Keratinocyte (primary cell): ENCODE data around the gene NMRK2. TPM values are rescaled to one million over a fixed set of nuclear protein-coding genes. Genes with fewer than 3 reads are reported as not detected.
"Not testable (repeated sequence)": the region's sequence is repeated elsewhere in the genome, so short reads cannot be mapped to it uniquely, and the experiment has no call there.

Source experiments
- DNase-seq: peaks from one replicate; pipeline ENCODE4 v3.0.0-alpha.2; 2011; ENCODE audit warnings: low read depth, missing footprints, low spot score
- FAIRE-seq: peaks from 2 replicates; lab custom pipeline; 2011; peaks lifted over from hg19 to GRCh38; lab: Jason Lieb, UNC
- H2AFZ ChIP-seq: 2 replicates; pipeline ENCODE4 v1.6.0; 2012; ENCODE audit warnings: low read length, control low read depth, inconsistent platforms; ENCODE audit not compliant: control insufficient read depth
- H3K27ac ChIP-seq: 2 replicates; pipeline ENCODE4 v1.5.1; 2011; ENCODE audit warnings: low read length; ENCODE audit not compliant: control insufficient read depth, insufficient read depth
- H3K27me3 ChIP-seq: 3 replicates; pipeline ENCODE4 v1.6.0; 2011; ENCODE audit warnings: low read length; ENCODE audit not compliant: control insufficient read depth, insufficient read depth; ENCODE audit errors: extremely low read depth
- H3K36me3 ChIP-seq, 2 experiments: 2 replicates in 1 of 2; 3 replicates in 1 of 2; pipeline ENCODE4 v1.5.1; 2011; ENCODE audit warnings: low read length in 2 of 2, mild to moderate bottlenecking in 1 of 2; ENCODE audit not compliant: control insufficient read depth in 2 of 2, insufficient read depth in 2 of 2; ENCODE audit errors: extremely low read depth in 1 of 2
- H3K4me1 ChIP-seq: 3 replicates; pipeline ENCODE4 v1.5.1; 2011; ENCODE audit warnings: low read length; ENCODE audit not compliant: control insufficient read depth, insufficient read depth; ENCODE audit errors: extremely low read depth
- H3K4me2 ChIP-seq: 3 replicates; pipeline ENCODE4 v1.6.0; 2011; ENCODE audit warnings: low read depth, low read length; ENCODE audit not compliant: control insufficient read depth, insufficient read depth; ENCODE audit errors: extremely low read depth
- H3K4me3 ChIP-seq, 3 experiments: fragments of 200-600 bp in 1 of 3; sonication (generic) in 1 of 3; 2 replicates in 2 of 3; 3 replicates in 1 of 3; pipeline ENCODE4 v1.5.1; 2011 to 2016; ENCODE audit warnings: low read length in 3 of 3, mild to moderate bottlenecking in 3 of 3, control low read depth in 2 of 3, inconsistent platforms in 1 of 3, low read depth in 1 of 3, mixed read lengths in 1 of 3, mixed run types in 1 of 3, moderate library complexity in 1 of 3; ENCODE audit not compliant: control insufficient read depth in 2 of 3, insufficient read depth in 2 of 3; ENCODE audit errors: extremely low read depth in 1 of 3
- H3K79me2 ChIP-seq: 2 replicates; pipeline ENCODE4 v1.6.0; 2012; ENCODE audit warnings: low read length; ENCODE audit not compliant: control insufficient read depth, insufficient read depth
- H3K9ac ChIP-seq: 3 replicates; pipeline ENCODE4 v1.6.0; 2011; ENCODE audit warnings: low read length; ENCODE audit not compliant: control insufficient read depth, insufficient read depth; ENCODE audit errors: extremely low read depth
- H3K9me1 ChIP-seq: 3 replicates; pipeline ENCODE4 v1.6.0; 2011; ENCODE audit warnings: low read length; ENCODE audit not compliant: control insufficient read depth, insufficient read depth; ENCODE audit errors: extremely low read depth
- H3K9me3 ChIP-seq: 2 replicates; pipeline ENCODE4 v1.5.1; 2012; ENCODE audit warnings: low read depth, low read length; ENCODE audit not compliant: control insufficient read depth
- H4K20me1 ChIP-seq: 3 replicates; pipeline ENCODE4 v1.6.0; 2011; ENCODE audit warnings: low read length; ENCODE audit not compliant: control insufficient read depth, insufficient read depth; ENCODE audit errors: extremely low read depth
- EZH2 ChIP-seq: IDR thresholded peaks from one replicate; pipeline ENCODE4 v1.6.1; 2012; ENCODE audit warnings: inconsistent platforms, mild to moderate bottlenecking, low read length, moderate library complexity
- dilution Hi-C: fragments of 300-500 bp; cut with MboI; formaldehyde crosslinking; loops from one replicate; pipeline ENCODE4 v1.7.0; 2020; ENCODE audit warnings: low sequenced_read_pairs; ENCODE audit not compliant: extremely low pct_ligation_motif_present
- polyA plus RNA-seq, 5 experiments: library from polyadenylated mRNA; depleted of rRNA in 3 of 5; stranded (reverse) in 3 of 5; stranded (forward) in 1 of 5; unstranded in 1 of 5; fragments of >200 nt; gene quantifications; 1 replicate in 1 of 5; 2 replicates in 3 of 5; 3 replicates in 1 of 5; pipeline versions ENCODE4 v1.2.1 to v1.2.3, GENCODE V29; 2011 to 2012; ENCODE audit warnings: missing spikeins in 2 of 5, low read depth in 1 of 5, low replicate concordance in 1 of 5
- TF ChIP-seq, protein P1 (sequence below), 3 experiments: IDR thresholded peaks in 1 of 3; conservative IDR thresholded peaks in 1 of 3; optimal IDR thresholded peaks in 1 of 3; 2 replicates in 2 of 3; 3 replicates in 1 of 3; pipeline versions ENCODE3 to v1.5.1; 2011; ENCODE audit warnings: low read length in 3 of 3, mild to moderate bottlenecking in 3 of 3, moderate library complexity in 2 of 3, control low read depth in 1 of 3, inconsistent platforms in 1 of 3; ENCODE audit not compliant: insufficient read depth in 2 of 3; ENCODE audit errors: extremely low read depth in 1 of 3

Gene NMRK2
- polyA plus RNA-seq, 1 donor (not counting 4 experiments of a cell fraction or from before 2014, with no cell fraction given): not detected

DNA sequence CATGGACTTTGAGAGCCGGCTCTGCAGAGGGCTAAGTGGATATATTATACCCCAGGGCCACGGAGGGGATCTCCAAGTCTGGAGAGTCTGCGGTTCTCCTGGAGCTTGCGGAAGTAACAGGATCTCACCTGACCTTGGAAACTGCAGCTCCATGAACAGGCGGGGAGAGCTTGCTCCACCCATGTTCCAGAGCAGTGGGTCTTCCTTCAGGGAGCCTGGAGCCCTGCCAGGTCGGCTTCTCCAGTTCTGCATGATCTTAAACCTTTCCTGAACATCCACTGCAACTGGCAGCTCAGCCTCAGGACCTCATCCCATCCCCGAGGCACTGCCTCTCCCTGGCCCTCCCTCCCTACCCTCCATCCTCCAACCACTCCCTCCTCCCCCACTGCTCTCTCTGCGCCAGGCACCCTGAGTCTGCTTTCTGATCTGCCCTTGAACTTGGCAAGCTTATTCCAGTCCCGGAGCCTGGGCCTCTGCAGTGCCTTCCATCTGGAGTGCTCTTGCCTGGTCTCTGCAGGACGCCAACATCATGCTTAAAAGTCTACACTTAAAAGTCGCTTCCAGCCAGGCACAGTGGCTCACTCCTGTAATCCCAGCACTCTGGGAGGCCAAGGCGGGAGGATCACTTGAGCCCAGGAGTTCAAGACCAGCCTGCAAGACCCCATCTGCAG, 39.2 kb upstream of the NMRK2 start:
- DNase-seq: no peak
- no peaks in the 10 kb centered on the region for H3K36me3 ChIP-seq
- no peaks in the 10 kb centered on the region for H3K27me3 ChIP-seq
- no peaks in the 10 kb centered on the region for H3K79me2 ChIP-seq
- H4K20me1 ChIP-seq: peaks cover 3% of the 10 kb centered on the region
- H3K9ac ChIP-seq: no peak overlapping the region
- peaks cover 2% of the 10 kb centered on the region for H3K9me3 ChIP-seq
- FAIRE-seq: no peak
- H3K27ac ChIP-seq: no peak overlapping the region
- no peak overlapping the region for H3K4me3 ChIP-seq
- H3K4me2 ChIP-seq: no peak overlapping the region
- TF ChIP-seq, protein P1, sequence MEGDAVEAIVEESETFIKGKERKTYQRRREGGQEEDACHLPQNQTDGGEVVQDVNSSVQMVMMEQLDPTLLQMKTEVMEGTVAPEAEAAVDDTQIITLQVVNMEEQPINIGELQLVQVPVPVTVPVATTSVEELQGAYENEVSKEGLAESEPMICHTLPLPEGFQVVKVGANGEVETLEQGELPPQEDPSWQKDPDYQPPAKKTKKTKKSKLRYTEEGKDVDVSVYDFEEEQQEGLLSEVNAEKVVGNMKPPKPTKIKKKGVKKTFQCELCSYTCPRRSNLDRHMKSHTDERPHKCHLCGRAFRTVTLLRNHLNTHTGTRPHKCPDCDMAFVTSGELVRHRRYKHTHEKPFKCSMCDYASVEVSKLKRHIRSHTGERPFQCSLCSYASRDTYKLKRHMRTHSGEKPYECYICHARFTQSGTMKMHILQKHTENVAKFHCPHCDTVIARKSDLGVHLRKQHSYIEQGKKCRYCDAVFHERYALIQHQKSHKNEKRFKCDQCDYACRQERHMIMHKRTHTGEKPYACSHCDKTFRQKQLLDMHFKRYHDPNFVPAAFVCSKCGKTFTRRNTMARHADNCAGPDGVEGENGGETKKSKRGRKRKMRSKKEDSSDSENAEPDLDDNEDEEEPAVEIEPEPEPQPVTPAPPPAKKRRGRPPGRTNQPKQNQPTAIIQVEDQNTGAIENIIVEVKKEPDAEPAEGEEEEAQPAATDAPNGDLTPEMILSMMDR (optimal IDR thresholded peaks at IDR 0.05 in 1 of 3, IDR thresholded peaks at IDR 0.05 in 1 of 3, conservative IDR thresholded peaks at IDR 0.05 in 1 of 3; ENCODE audit: extremely low read depth in 1 of 3, insufficient read depth in 2 of 3, low read length in 3 of 3): no peak
- TF ChIP-seq EZH2: no peak
- no peaks in the 10 kb centered on the region for H3K9me1 ChIP-seq
- no peaks in the 10 kb centered on the region for H3K4me1 ChIP-seq
- no peak overlapping the region for H2AFZ ChIP-seq
- dilution Hi-C loops: no loop called here

DNA sequence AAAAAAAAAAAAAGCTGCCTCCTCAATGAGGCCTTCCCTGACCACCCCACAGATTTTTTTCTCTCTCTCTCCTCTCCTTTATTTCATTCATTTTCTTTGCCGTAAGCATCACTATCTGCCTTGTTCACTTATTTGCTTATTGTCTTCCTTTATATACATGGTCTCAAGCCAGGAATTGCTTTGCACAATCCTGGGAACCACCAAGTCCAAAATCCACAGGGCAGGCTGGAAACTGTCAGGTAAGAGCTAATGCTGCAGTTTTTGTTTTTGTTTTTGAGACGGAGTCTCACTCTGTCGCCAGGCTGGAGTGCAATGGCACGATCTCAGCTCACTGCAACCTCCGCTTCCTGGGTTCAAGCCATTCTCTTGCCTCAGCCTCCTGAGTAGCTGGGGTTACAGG, 37.9 kb upstream of the NMRK2 start:
- DNase-seq, H2AFZ ChIP-seq, H3K36me3 ChIP-seq, H3K4me3 ChIP-seq, FAIRE-seq, H4K20me1 ChIP-seq, H3K27ac ChIP-seq, H3K27me3 ChIP-seq, dilution Hi-C loops, H3K4me2 ChIP-seq, H3K9ac ChIP-seq, H3K9me3 ChIP-seq, H3K79me2 ChIP-seq, H3K9me1 ChIP-seq, H3K4me1 ChIP-seq: not testable (repeated sequence)

DNA sequence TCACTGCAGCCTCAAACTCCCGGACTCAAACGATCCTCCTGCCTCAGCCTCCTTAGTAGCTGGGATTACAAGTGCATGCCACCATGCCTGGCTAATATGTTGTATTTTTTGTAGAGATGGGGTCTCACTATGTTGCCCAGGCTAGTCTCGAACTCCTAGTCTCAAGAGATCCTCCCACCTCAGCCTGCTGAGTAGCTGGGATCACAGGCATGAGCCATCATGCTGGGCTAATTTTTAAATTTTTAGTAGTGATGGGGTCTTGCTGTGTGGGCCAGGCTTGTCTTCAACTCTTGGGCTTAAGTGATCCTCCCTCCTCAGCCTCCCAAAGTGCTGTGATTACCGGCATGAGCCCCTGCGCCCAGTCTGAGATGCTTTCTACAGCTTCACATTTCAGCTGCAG, 37.1 kb upstream of the NMRK2 start:
- peaks cover 2% of the 10 kb centered on the region for H3K9me3 ChIP-seq
- no peak overlapping the region for H3K4me2 ChIP-seq
- peaks cover 3% of the 10 kb centered on the region for H4K20me1 ChIP-seq
- H3K27ac ChIP-seq: no peak overlapping the region
- no peak overlapping the region for H2AFZ ChIP-seq
- H3K27me3 ChIP-seq: peaks cover 4% of the 10 kb centered on the region
- H3K9me1 ChIP-seq: no peaks in the 10 kb centered on the region
- no peak for DNase-seq
- dilution Hi-C loops: no loop called here
- H3K79me2 ChIP-seq: no peaks in the 10 kb centered on the region
- no peaks in the 10 kb centered on the region for H3K4me1 ChIP-seq
- H3K9ac ChIP-seq: no peak overlapping the region
- TF ChIP-seq, protein P1 (optimal IDR thresholded peaks at IDR 0.05 in 1 of 3, IDR thresholded peaks at IDR 0.05 in 1 of 3, conservative IDR thresholded peaks at IDR 0.05 in 1 of 3; ENCODE audit: extremely low read depth in 1 of 3, insufficient read depth in 2 of 3, low read length in 3 of 3): no peak
- TF ChIP-seq EZH2: no peak
- H3K36me3 ChIP-seq: no peaks in the 10 kb centered on the region
- H3K4me3 ChIP-seq: no peak overlapping the region
- FAIRE-seq: no peak
